Breast epithelium (tissue), 4 donors: Measurements from ENCODE around the gene DENR. TPM values are rescaled to one million over a fixed set of nuclear protein-coding genes. Genes with fewer than 3 reads are reported as not detected.
"Not testable (repeated sequence)": the region's sequence is repeated elsewhere in the genome, so short reads cannot be mapped to it uniquely, and the experiment has no call there.

Experiments
- DNase-seq, 2 donors: peaks; one replicate each; pipeline ENCODE4 v3.0.0-alpha.2; 2019; ENCODE audit warnings: low spot score in 2 of 2
- H3K27ac ChIP-seq, 2 donors: fragments of 200-600 bp; sonication (generic) in 1 of 2; one replicate each; pipeline ENCODE4 v1.5.1; 2016 to 2019; ENCODE audit warnings: mild to moderate bottlenecking in 1 of 2
- H3K27me3 ChIP-seq, 2 donors: fragments of 200-600 bp; sonication (generic) in 1 of 2; one replicate each; pipeline versions ENCODE4 v1.5.1 to v1.6.0; 2017 to 2019; ENCODE audit warnings: control low read depth in 1 of 2, mild to moderate bottlenecking in 1 of 2
- H3K36me3 ChIP-seq: fragments of 200-600 bp; one replicate; pipeline ENCODE4 v1.5.1; 2019
- H3K4me1 ChIP-seq, 2 donors: fragments of 200-600 bp; sonication (generic); one replicate each; pipeline ENCODE4 v1.5.1; 2016 to 2019; ENCODE audit warnings: control low read depth in 1 of 2
- H3K4me3 ChIP-seq, 3 donors: fragments of 200-600 bp; sonication (generic); 1 replicate in 2 of 3; 2 replicates in 1 of 3; pipeline ENCODE4 v1.5.1; 2016 to 2019; ENCODE audit warnings: mild to moderate bottlenecking in 3 of 3, moderate library complexity in 2 of 3
- H3K9me3 ChIP-seq, 2 donors: fragments of 200-600 bp; sonication (generic) in 1 of 2; one replicate each; pipeline ENCODE4 v1.5.1; 2016 to 2019; ENCODE audit warnings: control low read depth in 1 of 2
- POLR2A ChIP-seq: fragments of 450-650 bp; IDR thresholded peaks from one replicate; pipeline ENCODE4 v1.6.1; 2016; ENCODE audit warnings: antibody characterized with exemption, mild to moderate bottlenecking, moderate library complexity
- POLR2AphosphoS5 ChIP-seq, 3 donors: sonication (generic); formaldehyde crosslinking; IDR thresholded peaks; one replicate each; pipeline ENCODE4 v1.6.1; 2017; ENCODE audit warnings: antibody characterized with exemption in 3 of 3
- intact Hi-C: fragments of 100-400 bp; cut with DNase I; formaldehyde crosslinking; loops from one replicate; pipeline ENCODE4 v1.15.1; 2023; ENCODE audit warnings: low total_unique reads
- total RNA-seq, 3 donors: library from RNA; depleted of rRNA; stranded (reverse); fragments of >200 nt; gene quantifications; one replicate each; pipeline ENCODE4 v1.1.0, GENCODE V29; 2016
- TF ChIP-seq, protein P1 (sequence below), 3 donors: fragments of 450-650 bp; IDR thresholded peaks; one replicate each; pipeline ENCODE4 v1.5.1; 2016 to 2017; ENCODE audit warnings: antibody characterized with exemption in 3 of 3, mild to moderate bottlenecking in 3 of 3, moderate library complexity in 3 of 3

Gene DENR
- total RNA-seq, 3 donors from 2014 or later: 21.9 to 30.7 (median 28.2) TPM

DNA sequence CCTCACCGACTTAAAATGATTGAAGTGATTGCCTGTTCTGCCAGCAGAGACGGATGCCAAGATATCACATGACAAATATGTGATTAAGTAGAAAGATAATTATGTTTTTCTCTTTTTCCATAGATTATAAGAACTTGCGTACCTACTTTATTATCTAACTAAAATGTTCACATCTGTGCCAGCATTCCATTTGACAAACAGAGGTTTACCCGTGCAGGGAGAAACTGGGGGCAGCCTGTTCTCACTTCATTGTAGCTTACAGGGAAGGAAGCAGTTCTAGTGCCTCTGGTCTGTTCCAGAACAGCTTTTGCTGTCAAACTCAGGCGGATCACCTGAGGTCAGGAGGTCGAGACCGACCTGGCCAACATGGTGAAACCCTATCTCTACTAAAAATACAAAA lies 51.3 kb downstream of the DENR start:
- Histone ChIP-seq H3K27ac (no peak overlapping the region), H3K4me1 (no peaks in the 10 kb centered on the region), H3K9me3 (no peaks in the 10 kb centered on the region), H3K4me3 (no peak overlapping the region), H3K36me3 (no peaks in the 10 kb centered on the region), H3K27me3 (no peaks in the 10 kb centered on the region)
- intact Hi-C loops: no loop called here
- no peak for TF ChIP-seq POLR2AphosphoS5 (IDR thresholded peaks at IDR 0.05)
- no peak for TF ChIP-seq POLR2A
- TF ChIP-seq, protein P1, sequence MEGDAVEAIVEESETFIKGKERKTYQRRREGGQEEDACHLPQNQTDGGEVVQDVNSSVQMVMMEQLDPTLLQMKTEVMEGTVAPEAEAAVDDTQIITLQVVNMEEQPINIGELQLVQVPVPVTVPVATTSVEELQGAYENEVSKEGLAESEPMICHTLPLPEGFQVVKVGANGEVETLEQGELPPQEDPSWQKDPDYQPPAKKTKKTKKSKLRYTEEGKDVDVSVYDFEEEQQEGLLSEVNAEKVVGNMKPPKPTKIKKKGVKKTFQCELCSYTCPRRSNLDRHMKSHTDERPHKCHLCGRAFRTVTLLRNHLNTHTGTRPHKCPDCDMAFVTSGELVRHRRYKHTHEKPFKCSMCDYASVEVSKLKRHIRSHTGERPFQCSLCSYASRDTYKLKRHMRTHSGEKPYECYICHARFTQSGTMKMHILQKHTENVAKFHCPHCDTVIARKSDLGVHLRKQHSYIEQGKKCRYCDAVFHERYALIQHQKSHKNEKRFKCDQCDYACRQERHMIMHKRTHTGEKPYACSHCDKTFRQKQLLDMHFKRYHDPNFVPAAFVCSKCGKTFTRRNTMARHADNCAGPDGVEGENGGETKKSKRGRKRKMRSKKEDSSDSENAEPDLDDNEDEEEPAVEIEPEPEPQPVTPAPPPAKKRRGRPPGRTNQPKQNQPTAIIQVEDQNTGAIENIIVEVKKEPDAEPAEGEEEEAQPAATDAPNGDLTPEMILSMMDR (IDR thresholded peaks at IDR 0.05): no peak
- DNase-seq: no peak

DNA sequence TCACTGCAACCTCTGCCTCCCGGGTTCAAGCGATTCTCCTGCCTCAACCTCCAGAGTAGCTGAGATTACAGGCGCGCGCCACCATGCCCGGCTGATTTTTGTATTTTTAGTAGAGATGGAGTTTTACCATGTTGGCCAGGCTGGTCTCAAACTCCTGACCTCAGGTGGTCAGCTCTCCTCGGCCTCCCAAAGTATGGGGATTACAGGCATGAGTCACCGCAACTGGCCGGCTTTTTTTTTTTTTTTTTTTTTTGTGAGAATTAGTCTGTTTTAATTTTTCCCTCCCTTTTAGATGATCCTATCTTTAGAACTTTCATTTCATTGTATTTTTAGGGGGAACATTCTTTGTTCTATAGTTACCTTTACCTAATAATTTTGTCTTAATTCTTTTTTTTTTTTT lies 52.3 kb downstream of the DENR start:
- H3K27me3 ChIP-seq, DNase-seq, H3K36me3 ChIP-seq, H3K9me3 ChIP-seq, H3K27ac ChIP-seq, H3K4me1 ChIP-seq, intact Hi-C loops, H3K4me3 ChIP-seq: not testable (repeated sequence)

DNA sequence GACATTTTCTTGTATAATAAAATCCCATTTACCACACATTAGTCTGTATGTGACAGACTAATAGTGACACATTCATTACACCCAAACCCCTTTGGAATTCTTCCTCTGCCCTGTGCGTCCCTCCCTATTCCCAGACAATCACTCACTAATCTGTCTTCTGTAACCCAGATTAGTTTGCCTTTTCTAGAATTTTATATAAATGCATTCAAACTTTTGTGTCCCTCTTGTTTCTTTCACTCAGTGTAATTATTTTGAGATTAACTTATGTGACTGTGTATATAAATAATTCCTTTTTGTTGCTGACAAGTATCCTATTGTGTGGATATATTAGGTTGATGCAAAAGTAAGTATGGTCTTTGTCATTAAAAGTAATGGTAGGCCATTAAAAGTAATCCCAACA lies 55.0 kb downstream of the DENR start:
- Histone ChIP-seq H3K36me3 (no peaks in the 10 kb centered on the region), H3K4me1 (no peaks in the 10 kb centered on the region), H3K27me3 (no peaks in the 10 kb centered on the region), H3K27ac (no peak overlapping the region), H3K4me3 (no peak overlapping the region), H3K9me3 (no peaks in the 10 kb centered on the region)
- intact Hi-C loops: no loop called here
- TF ChIP-seq POLR2A: no peak
- TF ChIP-seq, protein P1 (IDR thresholded peaks at IDR 0.05): no peak
- no peak for TF ChIP-seq POLR2AphosphoS5 (IDR thresholded peaks at IDR 0.05)
- no peak for DNase-seq

DNA sequence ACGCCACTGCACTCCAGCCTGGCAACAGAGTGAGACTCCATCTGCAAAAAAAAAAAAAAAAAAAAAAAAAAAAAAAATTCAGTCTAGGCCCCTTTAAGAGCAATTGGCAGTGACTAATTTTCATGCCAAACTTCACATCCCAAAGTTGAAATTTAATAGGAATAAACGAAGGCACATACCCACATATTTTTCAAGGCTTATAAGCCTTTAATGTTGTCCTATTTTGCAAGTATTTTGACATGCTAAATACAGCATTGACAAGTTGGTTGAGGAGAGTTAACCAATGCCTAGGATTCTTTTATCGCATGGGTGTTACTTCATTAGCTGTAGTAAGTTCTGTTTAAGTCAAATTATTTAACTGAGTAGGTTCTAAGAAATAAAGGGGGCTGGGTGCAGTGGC lies 59.2 kb downstream of the DENR start:
- Histone ChIP-seq H3K36me3 (no peaks in the 10 kb centered on the region), H3K27ac (no peak overlapping the region), H3K4me1 (no peaks in the 10 kb centered on the region), H3K9me3 (no peaks in the 10 kb centered on the region), H3K27me3 (no peaks in the 10 kb centered on the region), H3K4me3 (no peak overlapping the region)
- intact Hi-C loops: no loop called here
- TF ChIP-seq POLR2AphosphoS5 (IDR thresholded peaks at IDR 0.05) (no peak), POLR2A (no peak)
- TF ChIP-seq, protein P1 (IDR thresholded peaks at IDR 0.05): no peak
- DNase-seq: no peak

DNA sequence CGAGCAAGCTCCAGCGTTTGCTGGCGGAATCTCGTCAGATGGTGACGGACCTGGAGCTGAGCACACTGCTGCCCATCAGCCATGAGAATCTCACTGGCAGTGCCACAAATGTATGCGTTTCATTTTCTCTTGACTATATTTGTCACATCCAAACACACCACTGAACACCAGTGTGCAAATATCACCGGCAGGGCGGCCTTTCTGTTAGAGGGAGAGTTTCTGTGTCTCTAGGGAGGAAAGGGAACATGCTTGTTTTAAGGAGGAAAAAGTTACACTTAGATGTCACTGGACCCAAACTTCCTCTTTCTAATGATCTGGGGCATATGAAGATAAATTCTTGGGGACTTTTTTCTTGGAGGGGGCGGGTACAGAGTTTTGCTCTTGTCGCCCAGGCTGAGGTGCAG lies 60.7 kb downstream of the DENR start:
- intact Hi-C loops: no loop called here
- no peaks in the 10 kb centered on the region for H3K27me3 ChIP-seq
- no peak for DNase-seq
- H3K36me3 ChIP-seq: no peaks in the 10 kb centered on the region
- no peak overlapping the region for H3K4me3 ChIP-seq
- H3K9me3 ChIP-seq: no peaks in the 10 kb centered on the region
- no peak overlapping the region for H3K27ac ChIP-seq
- TF ChIP-seq POLR2A (no peak), POLR2AphosphoS5 (IDR thresholded peaks at IDR 0.05) (no peak)
- TF ChIP-seq, protein P1 (IDR thresholded peaks at IDR 0.05): no peak
- H3K4me1 ChIP-seq: no peaks in the 10 kb centered on the region

DNA sequence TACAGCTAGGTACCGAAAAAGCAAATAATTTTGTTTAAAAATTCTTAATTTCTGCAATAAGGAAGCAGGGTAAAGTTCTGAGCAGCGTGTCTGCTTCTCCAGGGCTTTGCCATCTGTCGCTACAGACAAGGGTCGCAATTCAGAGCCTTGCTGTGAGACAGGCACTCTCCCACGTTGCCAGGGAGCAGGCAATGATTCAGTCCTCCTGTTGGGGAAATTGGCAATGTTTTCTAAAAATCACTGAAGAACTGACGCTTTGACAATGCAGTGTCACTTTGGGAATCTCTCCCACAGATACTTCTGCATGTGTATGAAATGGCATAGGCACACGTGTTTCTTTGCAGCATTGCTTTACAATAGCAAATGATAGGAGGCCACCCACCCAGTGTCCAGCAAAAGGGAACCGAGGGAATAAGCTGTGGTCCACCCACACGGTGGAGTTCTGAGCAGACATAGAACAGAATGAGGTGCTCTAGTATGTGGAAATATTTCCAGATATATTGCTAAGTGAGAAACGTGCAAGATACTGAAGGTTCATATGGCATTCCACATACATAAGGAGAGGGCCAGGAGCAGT lies 66.7 kb downstream of the DENR start:
- H3K27me3 ChIP-seq: no peaks in the 10 kb centered on the region
- TF ChIP-seq POLR2AphosphoS5 (IDR thresholded peaks at IDR 0.05): no peak
- TF ChIP-seq, protein P1 (IDR thresholded peaks at IDR 0.05): no peak
- no peak for TF ChIP-seq POLR2A
- H3K9me3 ChIP-seq: no peaks in the 10 kb centered on the region
- no peaks in the 10 kb centered on the region for H3K36me3 ChIP-seq
- H3K27ac ChIP-seq: no peak overlapping the region
- intact Hi-C loops: no loop called here
- no peaks in the 10 kb centered on the region for H3K4me1 ChIP-seq
- no peak for DNase-seq
- H3K4me3 ChIP-seq: no peak overlapping the region
